B cell (primary cell): ENCODE measurements around the gene NXNL2. TPM values are rescaled to one million over a fixed set of nuclear protein-coding genes. Genes with fewer than 3 reads are reported as not detected.

ENCODE experiments used
- ATAC-seq: fragments of 200-7000 bp; cut with Tn5 transposase; one replicate; pipeline ENCODE4 v1.10.0; 2021; ENCODE audit warnings: low read depth, mild to moderate bottlenecking, moderate number of reproducible peaks, moderate library complexity
- CTCF ChIA-PET: fragments of 350-600 bp; sonication (Branson Sonifier 250); formaldehyde crosslinking; loops from one replicate; lab custom pipeline; 2021; ENCODE audit warnings: antibody characterized with exemption, inconsistent platforms; lab: Charles Lee
- POLR2A ChIA-PET: fragments of 350-600 bp; sonication (Branson Sonifier 250); formaldehyde crosslinking; loops from one replicate; lab custom pipeline; 2021; ENCODE audit warnings: antibody characterized with exemption; lab: Charles Lee
- DNase-seq: peaks from one replicate; pipeline ENCODE4 v3.0.0; 2013
- H2AFZ ChIP-seq: 2 replicates; pipeline ENCODE4 v1.6.1; 2012; ENCODE audit warnings: mild to moderate bottlenecking, low read depth, low read length; ENCODE audit not compliant: insufficient read depth, poor library complexity, severe bottlenecking
- H3K27ac ChIP-seq, 2 donors: 1 replicate in 1 of 2; 2 replicates in 1 of 2; pipeline ENCODE4 v1.5.1; 2012 to 2013; ENCODE audit warnings: low read length in 2 of 2, mild to moderate bottlenecking in 2 of 2, moderate library complexity in 1 of 2
- H3K27me3 ChIP-seq, 4 experiments: fragments of 200-600 bp in 1 of 4; sonication (generic) in 1 of 4; replicated peaks in 1 of 4; 1 replicate in 2 of 4; 2 replicates in 2 of 4; pipeline versions ENCODE4 v1.6.1 to v1.7.0; 2013 to 2016; ENCODE audit warnings: low read length in 3 of 4, mild to moderate bottlenecking in 2 of 4, mixed read lengths in 1 of 4, moderate library complexity in 1 of 4; ENCODE audit not compliant: insufficient read depth in 4 of 4, control insufficient read depth in 3 of 4; ENCODE audit errors: control extremely low read depth in 1 of 4
- H3K36me3 ChIP-seq, 2 experiments: replicated peaks in 1 of 2; 1 replicate in 1 of 2; 2 replicates in 1 of 2; pipeline versions ENCODE4 v1.6.1 to v1.7.1; 2013; ENCODE audit warnings: low read length in 1 of 2; ENCODE audit not compliant: insufficient read depth in 2 of 2, control insufficient read depth in 1 of 2; ENCODE audit errors: control extremely low read depth in 1 of 2, extremely low read depth in 1 of 2
- H3K4me1 ChIP-seq, 2 donors: fragments of 200-600 bp in 1 of 2; sonication (generic) in 1 of 2; 1 replicate in 1 of 2; 2 replicates in 1 of 2; pipeline versions ENCODE4 v1.5.1 to v1.6.1; 2013 to 2017; ENCODE audit warnings: low read length in 2 of 2; ENCODE audit not compliant: control insufficient read depth in 2 of 2, insufficient read depth in 2 of 2
- H3K4me2 ChIP-seq: replicated peaks from 2 replicates; pipeline ENCODE3; 2012; ENCODE audit warnings: mild to moderate bottlenecking, low read depth, low read length; ENCODE audit not compliant: poor library complexity, severe bottlenecking
- H3K4me3 ChIP-seq, 5 experiments: fragments of 200-600 bp in 1 of 5; sonication (generic) in 1 of 5; 1 replicate in 3 of 5; 2 replicates in 2 of 5; pipeline versions ENCODE4 v1.5.1 to v1.7.0; 2011 to 2016; ENCODE audit warnings: low read length in 4 of 5, mild to moderate bottlenecking in 4 of 5, low read depth in 2 of 5, control low read depth in 1 of 5, moderate library complexity in 1 of 5; ENCODE audit not compliant: insufficient read depth in 1 of 5; ENCODE audit errors: control extremely low read depth in 1 of 5, extremely low read depth in 1 of 5
- H3K79me2 ChIP-seq: fragments of 200-600 bp; sonication (generic); one replicate; pipeline ENCODE4 v1.6.0; 2016; ENCODE audit warnings: low read length; ENCODE audit not compliant: control insufficient read depth, insufficient read depth
- H3K9ac ChIP-seq: fragments of 200-600 bp; sonication (generic); 2 replicates; pipeline ENCODE4 v1.6.1; 2017; ENCODE audit warnings: mild to moderate bottlenecking, low read length, moderate library complexity
- H3K9me3 ChIP-seq, 3 donors: one replicate each; pipeline versions ENCODE4 v1.6.1 to v1.7.1; 2013; ENCODE audit warnings: low read length in 2 of 3; ENCODE audit not compliant: control insufficient read depth in 2 of 3, insufficient read depth in 1 of 3; ENCODE audit errors: control extremely low read depth in 1 of 3
- H4K20me1 ChIP-seq: 2 replicates; pipeline ENCODE4 v1.6.0; 2012; ENCODE audit warnings: mild to moderate bottlenecking, low read length; ENCODE audit not compliant: insufficient read depth, control insufficient read depth, poor library complexity, severe bottlenecking
- H3K27ac Mint-ChIP-seq: one replicate; pipeline ENCODE4 v1.8.0; 2021; ENCODE audit warnings: mixed read lengths
- H3K27me3 Mint-ChIP-seq: one replicate; pipeline ENCODE4 v1.8.0; 2021; ENCODE audit warnings: mixed read lengths
- H3K4me1 Mint-ChIP-seq: one replicate; pipeline ENCODE4 v1.8.0; 2021; ENCODE audit warnings: mixed read lengths
- H3K4me3 Mint-ChIP-seq: one replicate; pipeline ENCODE4 v1.8.0; 2021; ENCODE audit warnings: mixed read lengths
- H3K9me3 Mint-ChIP-seq: one replicate; pipeline ENCODE4 v1.8.0; 2022; ENCODE audit warnings: mixed read lengths; ENCODE audit not compliant: insufficient read depth
- EZH2 ChIP-seq: IDR thresholded peaks from 2 replicates; pipeline ENCODE4 v1.6.1; 2012; ENCODE audit warnings: borderline replicate concordance, low read depth, mild to moderate bottlenecking, moderate library complexity, low read length; ENCODE audit not compliant: insufficient read depth, poor library complexity, severe bottlenecking
- WGBS: methylation state at CpG from one replicate; pipeline ENCODE4 v1.1.5; 2013; ENCODE audit warnings: missing lambda C conversion rate; ENCODE audit not compliant: insufficient coverage; 5-methylcytosine and 5-hydroxymethylcytosine counted together
- intact Hi-C: fragments of 100-400 bp; cut with micrococcal nuclease; formaldehyde crosslinking; loops from one replicate; pipeline ENCODE4 v1.10.0; 2022
- polyA plus RNA-seq: library from polyadenylated mRNA; depleted of rRNA; stranded (reverse); fragments of >200 nt; gene quantifications from 2 replicates; pipeline ENCODE4 v1.2.3, GENCODE V29; 2012
- total RNA-seq, 2 donors: library from RNA; stranded (reverse); fragments of 120-200 nt in 1 of 2; gene quantifications; 1 replicate in 1 of 2; 2 replicates in 1 of 2; pipeline versions ENCODE4 v1.2.3 to v1.2.4, GENCODE V29; 2013 to 2022
- TF ChIP-seq, protein P1 (sequence below): fragments of 200-600 bp; IDR thresholded peaks from one replicate; pipeline ENCODE4 v1.8.0; 2022; ENCODE audit warnings: antibody characterized with exemption, mild to moderate bottlenecking

NXNL2 gene
- total and polyA plus RNA-seq, 2 donors (not counting 1 experiment from before 2014, with no cell fraction given) = not detected

DNA sequence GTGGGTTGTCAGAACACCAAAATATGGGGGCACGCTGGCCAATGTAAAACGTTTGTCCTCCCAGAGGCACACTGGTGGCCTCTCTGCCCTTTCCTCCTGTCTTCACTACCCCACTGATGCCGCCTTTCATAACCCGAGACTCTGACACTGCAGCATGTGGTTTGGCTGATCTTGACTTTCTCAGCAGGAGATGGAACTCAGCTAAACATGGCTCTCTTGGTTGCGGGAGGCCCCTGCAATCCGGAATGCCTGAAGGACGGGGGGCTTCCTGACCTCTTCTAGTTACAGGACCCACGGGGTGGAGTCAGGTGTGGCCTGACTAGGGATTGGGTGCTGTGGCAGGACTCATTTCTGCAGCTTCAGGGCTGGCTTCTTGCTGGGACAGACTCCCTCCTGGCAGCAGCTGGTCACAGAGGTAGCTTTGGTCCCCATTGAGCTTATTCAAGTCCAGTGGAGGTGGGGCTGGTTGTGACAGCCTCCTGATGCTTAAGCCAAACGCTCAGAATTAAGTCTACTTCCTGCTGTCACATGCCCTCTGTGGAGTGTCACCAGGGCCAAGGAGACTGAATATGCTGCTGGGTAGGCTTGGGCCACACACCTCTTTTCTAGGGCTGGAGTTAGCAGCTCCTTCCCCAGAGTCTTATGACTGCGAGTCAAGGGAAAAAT, 44.2 kb downstream of the NXNL2 start:
- H3K4me2 ChIP-seq = no peak overlapping the region
- no peaks in the 10 kb centered on the region for H3K9me3 Mint-ChIP-seq
- ATAC-seq (no peak), DNase-seq (no peak)
- no peak overlapping the region for H2AFZ ChIP-seq
- H3K27me3 ChIP-seq = no peaks in the 10 kb centered on the region
- peaks cover 18% of the 10 kb centered on the region for H3K27me3 Mint-ChIP-seq
- H3K4me3 ChIP-seq = no peak overlapping the region
- 90% methylated on average over 9 of the region's 10 CpGs for WGBS
- H4K20me1 ChIP-seq = no peaks in the 10 kb centered on the region
- POLR2A ChIA-PET = no interaction called here
- no peak overlapping the region for H3K9ac ChIP-seq
- peaks cover 9 to 10% of the 10 kb centered on the region in 2 donors for H3K4me1 ChIP-seq
- H3K79me2 ChIP-seq = no peaks in the 10 kb centered on the region
- H3K27ac Mint-ChIP-seq = no peak overlapping the region
- H3K4me1 Mint-ChIP-seq = peaks cover 11% of the 10 kb centered on the region
- H3K36me3 ChIP-seq = no peaks in the 10 kb centered on the region
- intact Hi-C loops = loop anchor here (5.0 kb wide), 1 partner anchor 902 kb away; no protein-coding TSS in a partner anchor
- H3K9me3 ChIP-seq = peaks cover 0 to 4% (median 0%) of the 10 kb centered on the region in 3 donors
- CTCF ChIA-PET = interaction anchor here (0.6 to 1.9 kb wide), 6 partner anchors 10 to 693 kb away, joined by 3 to 8 read pairs (median 4); no protein-coding TSS in a partner anchor
- no peak overlapping the region for H3K27ac ChIP-seq
- TF ChIP-seq, protein P1, sequence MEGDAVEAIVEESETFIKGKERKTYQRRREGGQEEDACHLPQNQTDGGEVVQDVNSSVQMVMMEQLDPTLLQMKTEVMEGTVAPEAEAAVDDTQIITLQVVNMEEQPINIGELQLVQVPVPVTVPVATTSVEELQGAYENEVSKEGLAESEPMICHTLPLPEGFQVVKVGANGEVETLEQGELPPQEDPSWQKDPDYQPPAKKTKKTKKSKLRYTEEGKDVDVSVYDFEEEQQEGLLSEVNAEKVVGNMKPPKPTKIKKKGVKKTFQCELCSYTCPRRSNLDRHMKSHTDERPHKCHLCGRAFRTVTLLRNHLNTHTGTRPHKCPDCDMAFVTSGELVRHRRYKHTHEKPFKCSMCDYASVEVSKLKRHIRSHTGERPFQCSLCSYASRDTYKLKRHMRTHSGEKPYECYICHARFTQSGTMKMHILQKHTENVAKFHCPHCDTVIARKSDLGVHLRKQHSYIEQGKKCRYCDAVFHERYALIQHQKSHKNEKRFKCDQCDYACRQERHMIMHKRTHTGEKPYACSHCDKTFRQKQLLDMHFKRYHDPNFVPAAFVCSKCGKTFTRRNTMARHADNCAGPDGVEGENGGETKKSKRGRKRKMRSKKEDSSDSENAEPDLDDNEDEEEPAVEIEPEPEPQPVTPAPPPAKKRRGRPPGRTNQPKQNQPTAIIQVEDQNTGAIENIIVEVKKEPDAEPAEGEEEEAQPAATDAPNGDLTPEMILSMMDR = no peak
- TF ChIP-seq EZH2 = no peak
- H3K4me3 Mint-ChIP-seq = no peak overlapping the region

DNA sequence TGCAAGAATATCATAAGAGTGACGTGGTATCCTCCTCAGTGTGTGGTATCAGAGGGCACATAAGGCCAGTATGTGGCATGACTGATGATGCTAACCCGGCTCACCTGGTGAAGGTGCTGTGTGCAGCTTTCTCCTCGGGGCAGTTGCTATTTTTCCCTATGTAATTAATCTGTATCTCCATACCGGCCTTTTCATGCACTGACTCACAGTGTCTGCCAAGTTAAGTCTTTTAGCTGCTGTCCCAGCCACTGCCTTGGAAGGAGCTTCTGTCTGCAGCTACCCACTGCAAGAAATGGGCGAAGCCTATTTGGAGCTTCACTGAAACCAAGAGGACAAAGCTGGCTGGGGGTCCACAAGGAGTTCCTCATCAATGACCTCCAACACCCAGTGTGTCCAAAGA, 46.0 kb downstream of the NXNL2 start:
- no peak for ATAC-seq
- intact Hi-C loops = no loop called here
- H3K4me1 Mint-ChIP-seq = peaks cover 14% of the 10 kb centered on the region

More for the DNA sequence above, 46.0 kb downstream of the NXNL2 start:
- no peak overlapping the region for H3K4me3 ChIP-seq
- peaks cover 11 to 14% of the 10 kb centered on the region in 2 donors for H3K4me1 ChIP-seq
- H3K27ac ChIP-seq = no peak overlapping the region
- H3K36me3 ChIP-seq = no peaks in the 10 kb centered on the region
- ChIA-PET CTCF (interaction anchor here (0.8 to 1.8 kb wide), 2 partner anchors 8 to 205 kb away, joined by 4 to 5 read pairs; no protein-coding TSS in a partner anchor), POLR2A (no interaction called here)
- Mint-ChIP-seq H3K27ac (no peak overlapping the region), H3K9me3 (no peaks in the 10 kb centered on the region), H3K4me3 (no peak overlapping the region), H3K27me3 (peaks cover 11% of the 10 kb centered on the region)
- H3K27me3 ChIP-seq = no peaks in the 10 kb centered on the region
- no peak overlapping the region for H2AFZ ChIP-seq
- H3K9me3 ChIP-seq = peaks cover 0 to 4% (median 0%) of the 10 kb centered on the region in 3 donors
- H3K9ac ChIP-seq = no peak overlapping the region
- TF ChIP-seq, protein P1 = no peak
- TF ChIP-seq EZH2 = no peak
- H4K20me1 ChIP-seq = no peaks in the 10 kb centered on the region
- DNase-seq = no peak
- no peak overlapping the region for H3K4me2 ChIP-seq
- no peaks in the 10 kb centered on the region for H3K79me2 ChIP-seq
- 99% methylated on average over 5 of the region's 5 CpGs for WGBS
